ENCODE measurements around the gene NPB.
A peak's percentile ranks its signal among the peaks of the same experiment; 100 is the strongest.

The NPB gene

GRCh38 chr17:81900181-81900820 lies 1.7 kb upstream of the NPB start:
- DNase-seq = no peak

GRCh38 chr17:81901167-81902022 lies 643 bp upstream of the NPB start:
- DNase-seq = no peak

- no peak for DNase-seq
Measured at GRCh38 chr17:81902653-81903414, 796 bp downstream of the NPB start.

- no peak for DNase-seq
Measured at GRCh38 chr17:81903415-81903831, 1.4 kb downstream of the NPB start.

- no peak for DNase-seq
Measured at GRCh38 chr17:81903896-81904599, 2.0 kb downstream of the NPB start.

GRCh38 chr17:81904600-81905423 lies 2.8 kb downstream of the NPB start:
- no peak for DNase-seq

GRCh38 chr17:81905424-81905875 lies 3.4 kb downstream of the NPB start:
- DNase-seq = no peak

- no peak for DNase-seq
Measured at GRCh38 chr17:81905993-81906392, 4.0 kb downstream of the NPB start.

GRCh38 chr17:81906476-81907218 lies 4.6 kb downstream of the NPB start:
- DNase-seq = no peak

- DNase-seq = no peak
Measured at GRCh38 chr17:81907219-81908145, 5.4 kb downstream of the NPB start.

GRCh38 chr17:81908793-81909192 lies 6.8 kb downstream of the NPB start:
- DNase-seq = no peak

GRCh38 chr17:81909231-81909630 lies 7.2 kb downstream of the NPB start:
- no peak for DNase-seq

- no peak for DNase-seq
Measured at GRCh38 chr17:81909966-81910839, 8.2 kb downstream of the NPB start.

- no peak for DNase-seq
Measured at GRCh38 chr17:81910840-81911276, 8.8 kb downstream of the NPB start.

- peak; percentile 84 for DNase-seq
Measured at GRCh38 chr17:81911277-81911961, 9.4 kb downstream of the NPB start, which contains the start of gene PCYT2. Gene PCYT2, minus strand, starts transcription at chr17:81911399. Its CDS starts 44 bp downstream, at chr17:81911355.

- DNase-seq = no peak
Measured at GRCh38 chr17:81911969-81912368, 9.9 kb downstream of the NPB start.

GRCh38 chr17:81912441-81913309 lies 10.6 kb downstream of the NPB start:
- DNase-seq = no peak

All from fibroblast of upper back skin (primary cell).